GM19035 (cell line): ENCODE measurements around the gene GNAI3.
A peak's percentile ranks its signal among the peaks of the same experiment; 100 is the strongest.
"Not testable (repeated sequence)": the region's sequence is repeated elsewhere in the genome, so short reads cannot be mapped to it uniquely, and the experiment has no call there.

ENCODE experiments used
- ATAC-seq: cut with Tn5 transposase; IDR thresholded peaks from one replicate; pipeline ENCODE4 v1.9.1; 2021; ENCODE audit not compliant: unreplicated experiment

Gene GNAI3

GRCh38 chr1:109657395-109657794 is 109.0 kb downstream of the GNAI3 start:
- no peak for ATAC-seq

DNA sequence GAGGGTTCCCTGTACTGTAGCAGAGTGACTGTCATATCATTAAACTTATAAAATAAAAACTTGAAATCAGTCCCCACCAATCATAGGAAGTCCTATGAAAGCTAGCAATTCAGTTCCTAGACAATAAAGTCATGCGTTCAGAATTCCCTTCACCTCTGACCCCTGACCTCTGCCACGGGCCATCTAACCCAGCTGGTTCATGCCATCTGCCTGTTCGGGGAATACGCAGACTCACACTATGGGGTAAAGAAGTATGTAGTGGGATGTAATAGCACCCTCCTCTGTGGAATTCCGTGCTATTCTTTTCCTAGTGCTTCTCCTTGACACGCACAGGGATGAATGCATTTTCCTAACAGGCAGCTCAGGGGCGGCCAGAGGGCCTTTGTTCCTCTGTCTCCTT is 109.6 kb downstream of the GNAI3 start:
- no peak for ATAC-seq

- no peak for ATAC-seq
Observed at GRCh38 chr1:109658533-109659042, 110.2 kb downstream of the GNAI3 start.

DNA sequence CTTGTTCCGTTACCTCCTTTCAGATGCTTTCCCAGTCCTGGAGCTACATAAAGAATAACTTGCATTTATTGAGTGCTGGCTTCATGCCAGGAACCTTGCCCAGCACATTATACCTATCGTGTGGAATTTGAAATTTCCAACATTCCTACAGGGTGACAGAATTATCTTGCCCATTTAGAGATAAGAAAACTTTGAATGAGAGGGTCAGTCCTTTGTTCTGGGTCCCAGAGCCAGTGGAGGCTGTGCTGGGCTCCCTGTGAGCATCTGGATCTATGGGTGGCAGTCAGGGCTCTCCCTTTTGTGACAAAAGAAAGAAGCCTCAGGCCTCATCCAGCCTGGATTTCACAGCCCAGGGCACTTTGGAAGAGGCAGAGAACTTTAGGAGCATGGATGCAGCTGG is 110.7 kb downstream of the GNAI3 start:
- no peak for ATAC-seq

- no peak for ATAC-seq
Observed at GRCh38 chr1:109659997-109660690, 111.7 kb downstream of the GNAI3 start.

DNA sequence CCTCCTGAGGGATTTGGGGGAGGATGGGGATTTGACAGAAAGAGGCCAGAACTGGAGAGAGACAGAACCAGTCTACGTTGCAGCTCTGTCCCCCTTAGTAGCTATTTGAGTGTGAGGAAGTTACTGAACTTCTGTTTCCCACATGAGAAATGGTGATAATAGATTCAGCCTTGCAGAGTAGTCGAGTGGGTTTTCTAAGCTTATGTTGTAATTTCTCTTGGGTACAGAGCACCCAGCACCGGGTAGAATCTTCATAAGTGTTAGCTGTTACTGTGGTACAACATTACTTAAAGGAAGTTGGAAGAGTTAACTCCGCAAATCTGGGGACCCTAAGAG is 112.2 kb downstream of the GNAI3 start:
- not testable (repeated sequence) for ATAC-seq

GRCh38 chr1:109661391-109661790 is 113.0 kb downstream of the GNAI3 start:
- ATAC-seq: no peak

- no peak for ATAC-seq
Observed at GRCh38 chr1:109664671-109665070, 116.3 kb downstream of the GNAI3 start.

DNA sequence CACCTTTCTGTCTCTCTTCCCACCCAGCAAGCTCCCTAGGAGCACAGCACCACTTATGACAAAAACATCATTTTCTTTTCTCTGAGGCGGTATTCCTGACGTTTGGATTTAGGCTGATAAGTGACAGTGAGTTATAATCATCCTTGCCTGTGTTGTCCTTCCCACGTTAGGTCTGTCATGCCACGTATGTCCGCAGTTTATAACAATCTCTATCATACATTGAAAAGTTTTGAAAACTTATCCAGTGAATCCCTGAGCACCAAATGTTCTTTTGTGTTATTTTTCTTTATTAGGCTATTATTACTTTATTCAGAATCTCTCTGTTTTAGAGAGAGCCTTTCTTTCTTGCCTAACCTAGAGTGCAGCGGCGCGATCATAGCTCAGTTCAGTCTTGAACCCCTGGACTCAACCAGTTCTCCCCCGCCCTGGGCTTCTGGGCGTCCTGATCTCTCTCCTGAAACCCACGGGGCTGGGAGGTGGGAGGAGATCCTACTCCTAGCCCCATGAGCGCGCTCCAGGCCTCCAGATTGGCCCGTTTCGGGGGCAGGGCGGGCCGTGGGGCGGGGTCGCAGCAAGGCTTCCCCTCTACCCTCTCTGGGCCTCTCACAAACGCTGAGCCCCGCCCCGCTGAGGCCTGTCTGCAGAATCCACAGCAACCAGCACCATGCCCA is 119.2 kb downstream of the GNAI3 start, which contains the start of gene GSTM2:
TSS of gene GSTM2 (plus strand) at position 606 of the 671 bp plus-strand sequence. CDS start at position 665, 59 bp downstream.
- ATAC-seq: peak; percentile 68
